Neural cell (in vitro differentiated cells): ENCODE results near the gene CFAP97D1. TPM values are rescaled to one million over a fixed set of nuclear protein-coding genes. Genes with fewer than 3 reads are reported as not detected.
"Not testable (repeated sequence)": the region's sequence is repeated elsewhere in the genome, so short reads cannot be mapped to it uniquely, and the experiment has no call there.

Experiments
- H2AFZ ChIP-seq: fragments of 200-600, 300-800 bp; sonication (generic), shearing (Covaris generic); 2 replicates; pipeline ENCODE4 v1.6.0; 2014; ENCODE audit warnings: low read depth, mild to moderate bottlenecking, antibody characterized with exemption, low read length, moderate library complexity
- H3F3A ChIP-seq: fragments of 200-600 bp; shearing (Covaris generic); 2 replicates; pipeline ENCODE4 v1.6.1; 2016; ENCODE audit warnings: mild to moderate bottlenecking, moderate library complexity, mixed read lengths, antibody characterized with exemption, low read length; ENCODE audit not compliant: insufficient read depth, poor library complexity, severe bottlenecking
- H3K27ac ChIP-seq: fragments of 200-600, 300-800 bp; sonication (generic), shearing (Covaris generic); 2 replicates; pipeline ENCODE4 v1.5.1; 2014; ENCODE audit warnings: mild to moderate bottlenecking, low read length, moderate library complexity
- H3K27me3 ChIP-seq: fragments of 300-800, 200-600 bp; sonication (generic), shearing (Covaris generic); 2 replicates; pipeline ENCODE4 v1.6.0; 2014; ENCODE audit warnings: mild to moderate bottlenecking, low read depth, low read length, moderate library complexity; ENCODE audit not compliant: insufficient read depth
- H3K36me3 ChIP-seq: fragments of 300-800, 200-600 bp; sonication (generic), shearing (Covaris generic); 2 replicates; pipeline ENCODE4 v1.5.1; 2014; ENCODE audit warnings: mild to moderate bottlenecking, antibody characterized with exemption, low read length, moderate library complexity; ENCODE audit not compliant: insufficient read depth
- H3K4me2 ChIP-seq: fragments of 300-800, 200-600 bp; sonication (generic), shearing (Covaris generic); 2 replicates; pipeline ENCODE4 v1.6.0; 2014; ENCODE audit warnings: mild to moderate bottlenecking, low read length
- H3K4me3 ChIP-seq: fragments of 300-800, 200-600 bp; sonication (generic), shearing (Covaris generic); 2 replicates; pipeline ENCODE4 v1.5.1; 2014; ENCODE audit warnings: mild to moderate bottlenecking, low read length, moderate library complexity
- H3K79me2 ChIP-seq: fragments of 200-600 bp; shearing (Covaris generic); replicated peaks from 2 replicates; pipeline ENCODE4 v1.6.0; 2014; ENCODE audit warnings: mild to moderate bottlenecking, low read length, moderate library complexity; ENCODE audit not compliant: insufficient read depth
- H3K9ac ChIP-seq: fragments of 300-800, 200-600 bp; sonication (generic), shearing (Covaris generic); 2 replicates; pipeline ENCODE4 v1.6.1; 2016; ENCODE audit warnings: mild to moderate bottlenecking, low read length, mixed read lengths
- H3K9me2 ChIP-seq: fragments of 200-600 bp; shearing (Covaris generic); 2 replicates; pipeline ENCODE4 v1.6.1; 2016; ENCODE audit warnings: mild to moderate bottlenecking, low read length, mixed read lengths; ENCODE audit not compliant: insufficient read depth
- H3K9me3 ChIP-seq: fragments of 200-600, 300-800 bp; sonication (generic), shearing (Covaris generic); 2 replicates; pipeline ENCODE4 v1.6.1; 2016; ENCODE audit warnings: mild to moderate bottlenecking, mixed run types, low read length, moderate library complexity, mixed read lengths
- H4K20me1 ChIP-seq: fragments of 200-600 bp; shearing (Covaris generic); 2 replicates; pipeline ENCODE4 v1.6.1; 2016; ENCODE audit warnings: mild to moderate bottlenecking, mixed run types; ENCODE audit not compliant: insufficient read depth
- EP300 ChIP-seq: fragments of 450-650 bp; conservative IDR thresholded peaks from 2 replicates; pipeline ENCODE4 v1.6.1; 2014; ENCODE audit warnings: antibody characterized with exemption, mild to moderate bottlenecking, moderate library complexity; ENCODE audit not compliant: poor library complexity, severe bottlenecking
- EZH2 ChIP-seq: fragments of 200-600, 300-800 bp; shearing (Covaris generic), sonication (generic); IDR thresholded peaks from 2 replicates; pipeline ENCODE4 v1.6.1; 2014; ENCODE audit warnings: antibody characterized with exemption, low read length, borderline replicate concordance, mild to moderate bottlenecking; ENCODE audit not compliant: insufficient read depth, poor library complexity, severe bottlenecking
- MXI1 ChIP-seq: fragments of 450-650 bp; conservative IDR thresholded peaks from 2 replicates; pipeline ENCODE4 v1.6.1; 2014; ENCODE audit warnings: antibody characterized with exemption, mild to moderate bottlenecking; ENCODE audit not compliant: poor library complexity, severe bottlenecking
- POLR2AphosphoS5 ChIP-seq: IDR thresholded peaks from 2 replicates; pipeline ENCODE4 v1.6.1; 2012
- RAD21 ChIP-seq: fragments of 450-650 bp; conservative IDR thresholded peaks from 2 replicates; pipeline ENCODE4 v1.6.1; 2014; ENCODE audit warnings: antibody characterized with exemption, mild to moderate bottlenecking, moderate library complexity
- SMC3 ChIP-seq: fragments of 450-650 bp; conservative IDR thresholded peaks from 2 replicates; pipeline ENCODE4 v1.6.1; 2014; ENCODE audit warnings: antibody characterized with exemption, mild to moderate bottlenecking, moderate library complexity; ENCODE audit not compliant: poor library complexity
- TAF1 ChIP-seq: IDR thresholded peaks from 2 replicates; pipeline ENCODE4 v1.6.1; 2012; ENCODE audit warnings: low read depth
- polyA plus RNA-seq: library from polyadenylated mRNA; depleted of rRNA; stranded (reverse); fragments of >200 nt; gene quantifications from 2 replicates; pipeline ENCODE4 v1.2.3, GENCODE V29; 2014
- TF ChIP-seq, protein P1 (sequence below): IDR thresholded peaks from 2 replicates; pipeline ENCODE4 v1.6.1; 2012; ENCODE audit warnings: borderline replicate concordance
- TF ChIP-seq, protein P2 (sequence below): fragments of 450-650 bp; IDR thresholded peaks from 2 replicates; pipeline ENCODE4 v1.5.1; 2014; ENCODE audit warnings: antibody characterized with exemption, mild to moderate bottlenecking, moderate library complexity; ENCODE audit not compliant: poor library complexity, severe bottlenecking

Gene CFAP97D1
- polyA plus RNA-seq, 1 donor from 2014 or later, result 0.09 TPM

DNA sequence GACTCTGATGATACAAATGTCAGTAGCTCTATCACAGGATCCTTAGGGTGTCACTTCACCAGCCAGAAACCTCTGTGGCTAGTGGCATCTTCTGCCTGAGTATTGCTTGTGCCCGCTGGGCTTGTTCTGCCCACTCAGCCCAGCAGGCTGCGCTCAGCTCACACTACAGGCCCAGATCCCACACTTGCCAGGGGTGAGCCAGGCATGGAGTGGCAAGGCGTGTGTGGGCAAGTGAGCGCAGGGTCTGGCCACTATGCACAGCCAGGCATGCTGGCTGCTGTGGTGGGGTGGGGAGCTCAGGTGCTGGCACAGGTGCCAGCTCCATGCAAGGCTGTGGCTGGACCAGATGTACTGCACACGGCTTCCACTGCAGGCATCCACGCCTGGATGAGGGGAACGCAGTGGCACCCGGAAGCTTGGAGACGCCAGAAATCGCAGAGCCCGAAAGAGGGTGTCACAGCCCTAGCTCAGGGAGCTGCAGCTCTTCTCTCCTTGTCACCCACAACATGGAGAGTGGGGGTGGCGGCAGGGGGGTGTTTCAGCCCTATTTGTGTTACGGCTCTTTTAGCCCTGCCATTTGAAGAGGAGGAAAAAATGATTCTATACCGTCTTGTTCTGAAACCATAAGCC is 10.2 kb downstream of the CFAP97D1 start:
- Histone ChIP-seq H3K27ac (no peak overlapping the region), H3K36me3 (no peaks in the 10 kb centered on the region), H3K4me3 (no peak overlapping the region), H3K4me2 (no peak overlapping the region), H3K27me3 (no peaks in the 10 kb centered on the region), H3K79me2 (no peaks in the 10 kb centered on the region), H2AFZ (no peak overlapping the region), H3K9me3 (no peaks in the 10 kb centered on the region), H3F3A (no peaks in the 10 kb centered on the region), H4K20me1 (no peaks in the 10 kb centered on the region), H3K9me2 (no peaks in the 10 kb centered on the region), H3K9ac (no peak overlapping the region)
- TF ChIP-seq SMC3, result no peak

DNA sequence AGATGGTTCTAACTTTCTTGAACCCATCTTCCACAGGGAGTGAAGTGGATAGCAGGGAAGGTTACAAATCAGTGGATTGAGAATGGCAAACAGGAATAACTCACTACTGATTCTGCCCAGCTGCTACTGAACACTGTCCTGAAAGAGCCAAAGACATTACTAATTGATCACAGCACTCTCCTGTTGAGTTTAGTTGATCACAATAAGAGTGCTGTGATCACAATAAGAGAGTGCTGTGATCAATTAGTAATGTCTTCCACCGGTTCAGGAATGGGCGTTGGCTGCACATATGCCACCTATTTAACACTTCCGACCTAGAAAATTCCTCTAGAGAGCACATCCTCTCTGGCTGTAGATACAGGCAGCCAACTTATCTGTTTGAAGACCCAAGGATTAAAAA is 11.4 kb downstream of the CFAP97D1 start:
- no peaks in the 10 kb centered on the region for H3K27me3 ChIP-seq
- no peaks in the 10 kb centered on the region for H3K79me2 ChIP-seq
- no peaks in the 10 kb centered on the region for H4K20me1 ChIP-seq
- peak overlapping the region; percentile 53 for H3K4me3 ChIP-seq
- peak overlapping the region; percentile 47 for H3K27ac ChIP-seq
- peak overlapping the region; percentile 69 for H2AFZ ChIP-seq
- H3K9me2 ChIP-seq, result no peaks in the 10 kb centered on the region
- H3F3A ChIP-seq, result no peaks in the 10 kb centered on the region
- no peaks in the 10 kb centered on the region for H3K9me3 ChIP-seq
- no peaks in the 10 kb centered on the region for H3K36me3 ChIP-seq
- peak overlapping the region; percentile 55 for H3K4me2 ChIP-seq
- TF ChIP-seq MXI1 (peak; percentile 22), RAD21 (no peak), EZH2 (no peak), EP300 (no peak), SMC3 (no peak), POLR2AphosphoS5 (peak; percentile 39), TAF1 (no peak)
- TF ChIP-seq, protein P1, sequence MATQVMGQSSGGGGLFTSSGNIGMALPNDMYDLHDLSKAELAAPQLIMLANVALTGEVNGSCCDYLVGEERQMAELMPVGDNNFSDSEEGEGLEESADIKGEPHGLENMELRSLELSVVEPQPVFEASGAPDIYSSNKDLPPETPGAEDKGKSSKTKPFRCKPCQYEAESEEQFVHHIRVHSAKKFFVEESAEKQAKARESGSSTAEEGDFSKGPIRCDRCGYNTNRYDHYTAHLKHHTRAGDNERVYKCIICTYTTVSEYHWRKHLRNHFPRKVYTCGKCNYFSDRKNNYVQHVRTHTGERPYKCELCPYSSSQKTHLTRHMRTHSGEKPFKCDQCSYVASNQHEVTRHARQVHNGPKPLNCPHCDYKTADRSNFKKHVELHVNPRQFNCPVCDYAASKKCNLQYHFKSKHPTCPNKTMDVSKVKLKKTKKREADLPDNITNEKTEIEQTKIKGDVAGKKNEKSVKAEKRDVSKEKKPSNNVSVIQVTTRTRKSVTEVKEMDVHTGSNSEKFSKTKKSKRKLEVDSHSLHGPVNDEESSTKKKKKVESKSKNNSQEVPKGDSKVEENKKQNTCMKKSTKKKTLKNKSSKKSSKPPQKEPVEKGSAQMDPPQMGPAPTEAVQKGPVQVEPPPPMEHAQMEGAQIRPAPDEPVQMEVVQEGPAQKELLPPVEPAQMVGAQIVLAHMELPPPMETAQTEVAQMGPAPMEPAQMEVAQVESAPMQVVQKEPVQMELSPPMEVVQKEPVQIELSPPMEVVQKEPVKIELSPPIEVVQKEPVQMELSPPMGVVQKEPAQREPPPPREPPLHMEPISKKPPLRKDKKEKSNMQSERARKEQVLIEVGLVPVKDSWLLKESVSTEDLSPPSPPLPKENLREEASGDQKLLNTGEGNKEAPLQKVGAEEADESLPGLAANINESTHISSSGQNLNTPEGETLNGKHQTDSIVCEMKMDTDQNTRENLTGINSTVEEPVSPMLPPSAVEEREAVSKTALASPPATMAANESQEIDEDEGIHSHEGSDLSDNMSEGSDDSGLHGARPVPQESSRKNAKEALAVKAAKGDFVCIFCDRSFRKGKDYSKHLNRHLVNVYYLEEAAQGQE, result peak; percentile 54
- TF ChIP-seq, protein P2, sequence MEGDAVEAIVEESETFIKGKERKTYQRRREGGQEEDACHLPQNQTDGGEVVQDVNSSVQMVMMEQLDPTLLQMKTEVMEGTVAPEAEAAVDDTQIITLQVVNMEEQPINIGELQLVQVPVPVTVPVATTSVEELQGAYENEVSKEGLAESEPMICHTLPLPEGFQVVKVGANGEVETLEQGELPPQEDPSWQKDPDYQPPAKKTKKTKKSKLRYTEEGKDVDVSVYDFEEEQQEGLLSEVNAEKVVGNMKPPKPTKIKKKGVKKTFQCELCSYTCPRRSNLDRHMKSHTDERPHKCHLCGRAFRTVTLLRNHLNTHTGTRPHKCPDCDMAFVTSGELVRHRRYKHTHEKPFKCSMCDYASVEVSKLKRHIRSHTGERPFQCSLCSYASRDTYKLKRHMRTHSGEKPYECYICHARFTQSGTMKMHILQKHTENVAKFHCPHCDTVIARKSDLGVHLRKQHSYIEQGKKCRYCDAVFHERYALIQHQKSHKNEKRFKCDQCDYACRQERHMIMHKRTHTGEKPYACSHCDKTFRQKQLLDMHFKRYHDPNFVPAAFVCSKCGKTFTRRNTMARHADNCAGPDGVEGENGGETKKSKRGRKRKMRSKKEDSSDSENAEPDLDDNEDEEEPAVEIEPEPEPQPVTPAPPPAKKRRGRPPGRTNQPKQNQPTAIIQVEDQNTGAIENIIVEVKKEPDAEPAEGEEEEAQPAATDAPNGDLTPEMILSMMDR, result no peak
- H3K9ac ChIP-seq, result peak overlapping the region; percentile 50

DNA sequence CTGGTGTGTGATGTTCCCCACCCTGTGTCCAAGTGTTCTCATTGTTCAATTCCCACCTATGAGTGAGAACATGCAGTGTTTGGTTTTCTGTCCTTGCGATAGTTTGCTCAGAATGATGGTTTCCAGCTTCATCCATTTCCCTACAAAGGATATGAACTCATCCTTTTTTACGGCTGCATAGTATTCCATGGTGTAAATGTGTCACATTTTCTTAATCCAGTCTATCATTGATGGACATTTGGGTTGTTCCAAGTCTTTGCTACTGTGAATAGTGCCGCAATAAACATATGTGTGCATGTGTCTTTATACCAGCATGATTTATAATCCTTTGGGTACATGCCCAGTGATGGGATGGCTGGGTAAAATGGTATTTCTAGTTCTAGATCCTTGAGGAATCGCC is 12.4 kb downstream of the CFAP97D1 start:
- not testable (repeated sequence) for H3F3A ChIP-seq, H3K27ac ChIP-seq, H3K27me3 ChIP-seq, H4K20me1 ChIP-seq, H3K79me2 ChIP-seq, H3K4me3 ChIP-seq, H3K9me3 ChIP-seq, H3K9me2 ChIP-seq, H2AFZ ChIP-seq, H3K9ac ChIP-seq, H3K36me3 ChIP-seq, H3K4me2 ChIP-seq

DNA sequence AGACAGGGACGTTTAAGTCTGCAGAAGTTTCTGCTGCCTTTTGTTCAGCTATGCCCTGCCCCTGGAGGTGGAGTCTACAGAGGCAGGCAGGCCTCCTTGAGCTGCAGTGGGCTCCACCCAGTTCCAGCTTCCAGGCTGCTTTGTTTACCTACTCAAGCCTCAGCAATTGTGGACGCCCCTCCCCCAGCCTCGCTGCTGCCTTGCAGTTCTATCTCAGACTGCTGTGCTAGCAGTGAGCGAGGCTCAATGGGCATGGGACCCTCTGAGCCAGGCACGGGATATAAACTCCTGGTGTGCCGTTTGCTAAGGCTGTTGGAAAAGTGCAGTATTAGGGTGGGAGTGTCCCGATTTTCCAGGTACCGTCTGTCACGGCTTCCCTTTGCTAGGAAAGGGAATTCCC is 17.8 kb downstream of the CFAP97D1 start:
- not testable (repeated sequence) for H3K9ac ChIP-seq, H4K20me1 ChIP-seq, H3K4me2 ChIP-seq, H3K79me2 ChIP-seq, H3F3A ChIP-seq, H3K4me3 ChIP-seq, H3K9me2 ChIP-seq, H3K27ac ChIP-seq, H2AFZ ChIP-seq, H3K9me3 ChIP-seq, H3K36me3 ChIP-seq, H3K27me3 ChIP-seq
